NOMO-1 treated with DMSO at 0.1 percent for 48 hours (cell line): ENCODE measurements around the gene CAVIN3.
"Not testable (repeated sequence)": the region's sequence is repeated elsewhere in the genome, so short reads cannot be mapped to it uniquely, and the experiment has no call there.

Experiments used
- DNase-seq: peaks from one replicate; lab custom pipeline; 2025; ENCODE audit not compliant: unreplicated experiment; lab: John Stamatoyannopoulos, UW

The CAVIN3 gene

DNA sequence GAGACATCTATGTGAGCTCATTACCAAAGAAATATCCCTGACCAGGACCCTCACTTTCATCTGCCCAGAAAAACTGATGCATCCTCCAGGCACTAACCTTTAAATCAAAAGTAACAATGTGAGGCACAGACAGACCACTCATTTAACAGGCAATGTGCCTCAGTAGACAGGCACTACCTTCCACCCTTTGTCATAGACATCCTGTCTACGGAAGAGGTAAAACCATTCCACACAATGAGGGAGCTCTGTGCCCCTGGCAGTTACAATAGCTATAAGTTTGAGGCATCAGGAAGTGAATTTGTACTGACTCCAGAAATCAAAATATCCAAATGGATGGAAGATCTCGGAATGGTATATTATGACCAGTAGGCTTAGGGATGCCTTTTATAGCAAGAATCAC is 6.7 kb upstream of the CAVIN3 start:
- DNase-seq: no peak

- no peak for DNase-seq
Observed at GRCh38 chr11:6326303-6326702, 6.0 kb upstream of the CAVIN3 start.

DNA sequence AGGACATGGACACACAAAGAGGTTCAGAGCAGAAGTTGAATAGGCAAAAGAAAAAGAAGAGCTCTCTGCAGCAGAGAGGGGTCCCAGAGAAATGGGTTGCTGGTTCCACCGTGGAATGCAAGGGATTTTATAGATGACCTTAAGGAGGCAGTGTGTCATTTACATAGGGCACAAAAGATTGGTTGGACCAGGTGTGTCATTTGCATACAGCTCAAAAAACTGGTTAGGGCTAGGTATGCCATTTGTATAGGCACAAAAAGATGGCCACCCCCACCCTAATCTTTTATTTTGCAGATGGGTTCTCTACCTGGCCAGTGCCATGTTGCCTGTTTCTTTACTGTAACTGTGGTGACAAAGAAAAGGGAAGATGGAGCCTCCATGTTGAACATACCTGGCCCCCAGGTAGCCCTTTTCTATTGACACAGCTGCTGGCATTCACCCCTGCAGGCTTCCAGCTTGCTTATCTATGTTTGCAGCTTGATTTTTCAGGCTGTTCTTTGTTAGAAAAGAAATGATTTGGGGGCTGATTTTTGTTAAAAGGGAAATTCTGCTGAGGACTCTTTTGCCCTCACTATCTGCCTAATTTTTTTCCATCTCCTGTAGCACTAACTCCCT is 3.1 kb upstream of the CAVIN3 start:
- no peak for DNase-seq

- peak; percentile 59 for DNase-seq
Observed at GRCh38 chr11:6321961-6322362, 1.7 kb upstream of the CAVIN3 start.

GRCh38 chr11:6321356-6321755 is 1.1 kb upstream of the CAVIN3 start:
- no peak for DNase-seq

DNA sequence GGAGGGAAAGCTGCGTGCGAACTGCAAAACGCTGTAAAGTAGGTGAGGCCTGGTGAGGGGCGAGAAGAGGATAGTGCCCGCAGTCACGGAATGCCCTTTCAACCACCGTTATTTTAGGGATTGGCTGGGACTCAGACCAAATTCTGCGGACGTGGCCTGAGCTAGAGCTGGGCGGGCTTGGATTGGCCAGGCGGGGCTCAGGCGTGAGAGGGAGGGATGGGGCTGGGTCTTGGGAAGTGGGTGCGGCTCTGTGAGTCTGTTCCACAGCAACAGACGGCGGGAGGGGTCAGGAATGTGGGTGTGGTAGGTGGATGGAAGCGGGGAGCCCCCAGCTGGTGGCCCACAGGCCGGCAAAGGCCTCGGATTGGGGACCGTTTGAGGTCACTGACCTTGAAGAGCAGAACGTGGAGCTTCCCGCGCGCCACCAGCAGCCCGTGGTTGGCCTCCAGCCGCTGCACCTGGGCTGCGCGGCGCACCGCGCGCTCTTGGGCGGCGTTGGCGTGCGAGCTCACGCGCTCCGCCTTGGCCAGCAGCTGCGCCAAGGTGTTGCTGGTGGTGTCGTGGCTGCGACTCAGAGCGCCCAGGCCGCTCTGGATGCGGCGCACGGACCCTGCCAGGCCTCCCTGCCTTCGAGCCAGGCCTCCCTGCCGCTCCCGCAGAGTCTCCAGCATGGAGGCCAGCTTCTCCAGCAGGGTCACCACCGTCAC is 444 bp downstream of the CAVIN3 start:
- no peak for DNase-seq

DNA sequence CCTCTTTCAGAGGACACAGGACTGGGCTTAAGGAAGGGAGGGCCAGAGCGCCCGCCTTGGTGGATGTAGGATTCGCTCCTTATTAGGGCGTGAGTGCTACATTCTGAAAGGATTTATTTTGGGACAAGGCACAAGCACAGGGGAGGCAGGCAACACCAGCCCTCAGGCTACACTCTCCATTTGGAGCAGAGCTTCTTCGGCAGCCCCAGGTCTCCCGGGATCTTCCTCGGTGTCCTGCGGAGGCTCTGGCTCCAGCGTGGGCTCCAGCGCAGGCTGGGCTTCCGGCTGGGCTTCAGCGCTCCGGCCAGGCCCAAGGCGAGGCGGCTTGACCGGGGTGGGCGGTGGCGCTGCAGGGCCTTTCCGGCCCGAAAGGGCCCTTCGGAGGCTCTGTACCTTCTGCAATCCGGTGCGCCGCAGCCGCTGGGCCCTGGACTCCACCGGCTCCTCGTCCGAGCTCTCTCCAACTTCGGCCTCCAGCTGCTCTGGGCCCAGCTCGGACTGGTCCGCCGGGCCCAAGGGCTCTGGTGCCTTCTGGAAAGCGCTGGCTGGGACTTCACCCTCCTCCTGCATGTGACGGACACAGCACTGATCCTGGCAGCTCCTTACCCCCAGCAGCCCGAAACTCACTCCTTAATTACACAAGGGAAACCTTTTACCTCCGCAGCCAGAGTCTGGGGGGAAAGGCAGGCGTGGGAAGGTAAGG is 1.1 kb downstream of the CAVIN3 start:
- DNase-seq: no peak

DNA sequence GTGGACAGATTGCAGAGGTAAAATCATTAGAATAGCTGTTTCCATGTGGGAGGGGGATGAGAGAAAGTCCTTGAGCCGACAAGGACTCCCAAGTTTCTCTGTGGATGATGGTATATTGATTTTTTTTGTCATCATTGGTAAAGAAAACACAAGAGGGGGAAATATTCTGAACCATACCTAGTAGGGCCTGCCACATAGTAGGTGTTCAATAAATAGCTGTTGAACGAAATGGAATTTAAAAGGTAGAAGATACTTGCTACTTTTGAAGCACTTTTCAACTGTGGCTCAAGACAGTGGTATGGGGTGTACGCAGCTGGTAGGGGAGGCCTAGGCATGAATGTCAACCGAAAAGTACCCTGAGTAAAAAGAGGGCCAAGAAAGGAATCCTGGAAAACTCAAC is 2.1 kb downstream of the CAVIN3 start:
- no peak for DNase-seq

GRCh38 chr11:6315811-6316425 is 4.4 kb downstream of the CAVIN3 start:
- peak; percentile 77 for DNase-seq

- no peak for DNase-seq
Observed at GRCh38 chr11:6312106-6312505, 8.2 kb downstream of the CAVIN3 start.

- no peak for DNase-seq
Observed at GRCh38 chr11:6307876-6308275, 12.4 kb downstream of the CAVIN3 start.

- no peak for DNase-seq
Observed at GRCh38 chr11:6305297-6305696, 15.0 kb downstream of the CAVIN3 start.

DNA sequence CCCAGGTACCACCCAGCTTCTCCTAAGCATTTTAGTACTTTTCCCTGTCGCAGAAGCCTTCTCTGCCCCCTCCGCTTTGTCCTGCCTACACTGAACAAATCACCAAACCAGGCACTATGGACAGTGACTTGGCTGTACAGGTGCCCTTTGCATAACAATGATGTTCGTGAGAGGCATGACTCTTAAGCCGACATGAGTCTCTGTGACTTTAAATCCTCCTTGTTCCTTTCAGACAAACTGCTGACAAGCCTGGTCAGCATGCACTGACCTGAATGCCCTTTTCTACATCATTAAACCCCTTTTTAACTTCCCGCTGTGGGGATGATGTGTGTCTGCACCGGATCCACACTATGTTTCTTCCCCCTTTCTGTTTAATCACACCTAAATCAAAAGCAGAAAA is 16.6 kb downstream of the CAVIN3 start:
- no peak for DNase-seq

- no peak for DNase-seq
Observed at GRCh38 chr11:6301096-6301495, 19.2 kb downstream of the CAVIN3 start.

GRCh38 chr11:6300325-6300724 is 20.0 kb downstream of the CAVIN3 start:
- DNase-seq: no peak

- DNase-seq: peak; percentile 8
Observed at GRCh38 chr11:6298605-6299004, 21.7 kb downstream of the CAVIN3 start.

DNA sequence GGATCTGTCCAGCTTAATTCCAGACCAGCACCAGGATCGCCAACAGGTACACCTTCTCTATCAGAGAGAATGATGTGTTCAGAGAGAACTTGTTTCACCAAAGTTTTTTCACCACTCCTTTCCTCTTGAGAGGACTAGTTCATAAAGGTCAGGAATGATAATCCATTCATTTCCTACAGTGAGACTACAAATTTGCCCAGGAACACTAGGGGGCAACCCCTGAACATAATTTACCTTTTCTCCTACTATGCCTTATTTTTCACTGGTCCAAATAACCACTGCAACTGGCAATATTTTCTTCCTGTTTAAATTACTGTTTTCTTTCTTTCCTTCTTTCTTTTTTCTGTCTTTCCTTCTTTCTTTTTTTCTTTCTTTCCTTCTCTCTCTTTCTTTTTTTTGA is 22.5 kb downstream of the CAVIN3 start:
- DNase-seq: no peak

GRCh38 chr11:6285019-6285418 is 35.3 kb downstream of the CAVIN3 start:
- DNase-seq: no peak

DNA sequence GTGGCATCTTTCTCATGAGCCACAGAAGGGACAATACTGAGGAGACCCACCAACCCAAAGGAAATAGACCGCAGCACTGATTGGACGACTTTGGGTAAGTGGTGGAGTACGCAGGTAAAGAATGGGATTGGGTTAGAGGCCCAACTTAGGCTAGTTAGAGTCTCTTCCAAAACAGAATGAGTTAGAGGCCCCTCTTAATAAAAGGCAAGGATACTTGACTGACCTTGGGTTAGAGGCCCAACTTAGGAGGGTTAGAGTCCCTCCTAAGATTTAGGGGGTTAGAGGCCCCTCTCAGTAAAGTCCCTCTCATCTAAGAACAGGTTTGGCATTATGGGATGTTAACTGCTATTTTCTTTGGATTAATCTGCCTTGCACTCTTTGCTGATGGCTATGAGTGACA is 36.1 kb downstream of the CAVIN3 start:
- no peak for DNase-seq

DNA sequence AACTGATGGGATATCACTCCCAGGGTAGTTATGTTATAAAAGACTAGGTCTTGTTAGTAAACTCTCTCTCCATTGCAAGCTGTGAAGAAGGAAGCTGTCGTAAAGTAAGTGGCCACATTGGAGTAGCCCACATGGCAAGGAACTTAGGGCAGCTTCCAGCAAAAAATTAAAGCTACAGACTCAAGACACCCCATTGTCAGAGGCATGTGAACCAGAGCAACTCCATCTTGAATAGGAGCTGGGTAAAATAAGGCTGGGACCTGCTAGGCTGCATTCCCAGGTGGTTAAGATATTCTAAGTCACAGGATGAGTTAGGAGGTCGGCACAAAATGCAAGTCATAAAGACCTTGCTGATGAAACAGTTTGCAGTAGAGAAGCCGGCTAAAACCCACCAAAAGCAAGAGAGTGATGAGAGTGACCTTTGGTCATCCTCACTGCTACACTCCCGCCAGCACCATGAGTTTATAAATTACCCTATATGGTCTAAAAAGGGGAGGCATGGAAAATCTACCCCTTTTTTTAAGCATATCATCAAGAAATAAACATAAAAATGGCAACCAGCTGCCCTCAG is 36.8 kb downstream of the CAVIN3 start:
- DNase-seq: no peak

GRCh38 chr11:6280809-6281208 is 39.5 kb downstream of the CAVIN3 start:
- not testable (repeated sequence) for DNase-seq

GRCh38 chr11:6273188-6273587 is 47.1 kb downstream of the CAVIN3 start:
- DNase-seq: no peak
